ENCODE data around the gene LETM1.

DNA sequence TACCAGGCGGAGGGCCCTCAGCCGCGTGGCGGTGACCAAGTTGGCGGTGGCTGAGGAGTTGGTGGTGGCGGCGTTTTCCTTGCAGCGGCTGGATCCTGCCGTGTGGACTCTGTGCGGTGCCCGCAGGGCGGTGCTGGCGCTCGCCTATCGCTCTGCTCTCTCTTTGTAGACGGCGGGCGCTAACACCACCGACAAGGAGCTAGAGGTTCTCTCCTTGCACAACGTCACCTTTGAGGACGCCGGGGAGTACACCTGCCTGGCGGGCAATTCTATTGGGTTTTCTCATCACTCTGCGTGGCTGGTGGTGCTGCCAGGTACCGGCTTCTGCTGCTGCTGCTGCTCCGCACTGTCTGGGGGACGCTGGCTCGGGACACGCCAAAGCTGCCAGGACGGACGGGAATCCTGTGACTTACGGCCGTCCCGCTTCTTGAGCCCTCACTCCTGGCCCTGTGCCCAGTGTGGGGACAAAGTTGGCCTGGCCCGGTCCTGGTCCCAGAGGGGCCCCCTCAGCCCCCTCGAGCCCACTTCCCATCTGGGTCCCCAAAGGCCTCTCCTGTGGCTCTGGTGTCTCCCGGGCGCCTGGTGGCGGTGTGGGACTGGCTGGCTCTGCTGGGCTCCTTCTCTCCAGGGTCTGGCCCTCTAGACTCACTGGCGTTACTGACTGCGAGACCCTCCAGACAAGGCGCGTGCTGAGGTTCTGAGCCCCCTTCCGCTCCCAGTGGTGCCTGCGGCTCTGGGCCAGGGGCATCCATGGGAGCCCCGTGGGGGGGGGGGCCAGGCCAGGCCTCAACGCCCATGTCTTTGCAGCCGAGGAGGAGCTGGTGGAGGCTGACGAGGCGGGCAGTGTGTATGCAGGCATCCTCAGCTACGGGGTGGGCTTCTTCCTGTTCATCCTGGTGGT, 52.2 kb downstream of the LETM1 start:
- TF ChIP-seq, protein P1, sequence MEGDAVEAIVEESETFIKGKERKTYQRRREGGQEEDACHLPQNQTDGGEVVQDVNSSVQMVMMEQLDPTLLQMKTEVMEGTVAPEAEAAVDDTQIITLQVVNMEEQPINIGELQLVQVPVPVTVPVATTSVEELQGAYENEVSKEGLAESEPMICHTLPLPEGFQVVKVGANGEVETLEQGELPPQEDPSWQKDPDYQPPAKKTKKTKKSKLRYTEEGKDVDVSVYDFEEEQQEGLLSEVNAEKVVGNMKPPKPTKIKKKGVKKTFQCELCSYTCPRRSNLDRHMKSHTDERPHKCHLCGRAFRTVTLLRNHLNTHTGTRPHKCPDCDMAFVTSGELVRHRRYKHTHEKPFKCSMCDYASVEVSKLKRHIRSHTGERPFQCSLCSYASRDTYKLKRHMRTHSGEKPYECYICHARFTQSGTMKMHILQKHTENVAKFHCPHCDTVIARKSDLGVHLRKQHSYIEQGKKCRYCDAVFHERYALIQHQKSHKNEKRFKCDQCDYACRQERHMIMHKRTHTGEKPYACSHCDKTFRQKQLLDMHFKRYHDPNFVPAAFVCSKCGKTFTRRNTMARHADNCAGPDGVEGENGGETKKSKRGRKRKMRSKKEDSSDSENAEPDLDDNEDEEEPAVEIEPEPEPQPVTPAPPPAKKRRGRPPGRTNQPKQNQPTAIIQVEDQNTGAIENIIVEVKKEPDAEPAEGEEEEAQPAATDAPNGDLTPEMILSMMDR (IDR thresholded peaks at IDR 0.05): no peak
- TF ChIP-seq POLR2A (IDR thresholded peaks at IDR 0.05): no peak
- TF ChIP-seq POLR2AphosphoS5 (IDR thresholded peaks at IDR 0.05): no peak

Data from stomach (tissue), 4 donors.